Measurements from ENCODE around the gene MYL11.

- peak; percentile 97 for TF ChIP-seq CTCF (IDR thresholded peaks at IDR 0.05; ENCODE audit: insufficient read depth, low read depth, low read length)
- no peak for TF ChIP-seq EZH2 (IDR thresholded peaks at IDR 0.05; ENCODE audit: insufficient read depth, low read length)
These were observed 34.8 kb downstream of the MYL11 start for GRCh38 chr16:30409125-30410060.
